Epithelial cell of proximal tubule (primary cell): ENCODE results near the gene DNAI1. TPM values are rescaled to one million over a fixed set of nuclear protein-coding genes. Genes with fewer than 3 reads are reported as not detected.
"Not testable (repeated sequence)": the region's sequence is repeated elsewhere in the genome, so short reads cannot be mapped to it uniquely, and the experiment has no call there.

Source experiments
- DNase-seq: peaks from one replicate; pipeline ENCODE4 v3.0.0-alpha.2; 2011; ENCODE audit warnings: low read depth
- H3K4me3 ChIP-seq: 2 replicates; pipeline ENCODE4 v1.5.1; 2011; ENCODE audit warnings: low read depth, mild to moderate bottlenecking, low read length
- total RNA-seq: library from RNA; depleted of rRNA; stranded (reverse); fragments of >200 nt; gene quantifications from 2 replicates; pipeline ENCODE4 v1.2.3, GENCODE V29; 2015
- TF ChIP-seq, protein P1 (sequence below): conservative IDR thresholded peaks from 2 replicates; pipeline ENCODE4 v1.5.1; 2012; ENCODE audit warnings: low read depth, mild to moderate bottlenecking, low read length

Gene DNAI1
- total RNA-seq, 1 donor from 2014 or later = 0.06 TPM

DNA sequence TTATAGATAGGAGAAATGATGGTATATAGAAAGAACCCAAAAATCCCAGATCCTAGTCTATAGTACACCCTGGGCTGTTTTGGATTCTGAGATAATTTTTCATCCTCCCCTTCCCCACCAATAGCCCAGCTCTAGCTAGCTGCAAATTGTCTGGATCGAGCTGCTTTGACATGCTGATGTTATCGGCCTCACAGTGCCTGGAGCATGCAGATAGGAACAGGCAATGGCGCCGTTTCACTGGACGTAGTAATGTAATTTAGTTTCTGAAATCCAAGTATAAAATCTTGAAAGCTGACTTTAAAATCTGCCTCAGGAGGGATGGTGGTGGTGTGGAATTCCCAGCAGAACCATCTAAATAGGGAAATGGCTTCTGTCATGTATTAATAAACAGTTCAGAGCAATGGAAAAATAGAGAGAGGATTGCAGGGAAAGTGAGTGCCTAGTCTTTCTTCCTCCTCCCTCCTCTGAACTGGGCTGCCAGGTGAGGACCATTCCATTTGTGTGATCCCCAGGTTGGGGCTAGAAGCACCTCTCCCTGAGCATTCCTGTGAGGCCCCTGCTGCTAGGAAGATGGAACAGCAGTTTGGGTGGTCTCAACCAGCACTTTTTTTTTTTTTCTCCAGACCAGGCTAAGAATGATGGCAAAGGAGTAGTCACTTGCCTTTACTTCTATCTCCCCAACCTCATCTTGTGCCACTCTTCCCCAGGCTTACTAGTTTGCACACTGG, 32.1 kb upstream of the DNAI1 start:
- no peak for DNase-seq
- no peak overlapping the region for H3K4me3 ChIP-seq
- TF ChIP-seq, protein P1, sequence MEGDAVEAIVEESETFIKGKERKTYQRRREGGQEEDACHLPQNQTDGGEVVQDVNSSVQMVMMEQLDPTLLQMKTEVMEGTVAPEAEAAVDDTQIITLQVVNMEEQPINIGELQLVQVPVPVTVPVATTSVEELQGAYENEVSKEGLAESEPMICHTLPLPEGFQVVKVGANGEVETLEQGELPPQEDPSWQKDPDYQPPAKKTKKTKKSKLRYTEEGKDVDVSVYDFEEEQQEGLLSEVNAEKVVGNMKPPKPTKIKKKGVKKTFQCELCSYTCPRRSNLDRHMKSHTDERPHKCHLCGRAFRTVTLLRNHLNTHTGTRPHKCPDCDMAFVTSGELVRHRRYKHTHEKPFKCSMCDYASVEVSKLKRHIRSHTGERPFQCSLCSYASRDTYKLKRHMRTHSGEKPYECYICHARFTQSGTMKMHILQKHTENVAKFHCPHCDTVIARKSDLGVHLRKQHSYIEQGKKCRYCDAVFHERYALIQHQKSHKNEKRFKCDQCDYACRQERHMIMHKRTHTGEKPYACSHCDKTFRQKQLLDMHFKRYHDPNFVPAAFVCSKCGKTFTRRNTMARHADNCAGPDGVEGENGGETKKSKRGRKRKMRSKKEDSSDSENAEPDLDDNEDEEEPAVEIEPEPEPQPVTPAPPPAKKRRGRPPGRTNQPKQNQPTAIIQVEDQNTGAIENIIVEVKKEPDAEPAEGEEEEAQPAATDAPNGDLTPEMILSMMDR = no peak

DNA sequence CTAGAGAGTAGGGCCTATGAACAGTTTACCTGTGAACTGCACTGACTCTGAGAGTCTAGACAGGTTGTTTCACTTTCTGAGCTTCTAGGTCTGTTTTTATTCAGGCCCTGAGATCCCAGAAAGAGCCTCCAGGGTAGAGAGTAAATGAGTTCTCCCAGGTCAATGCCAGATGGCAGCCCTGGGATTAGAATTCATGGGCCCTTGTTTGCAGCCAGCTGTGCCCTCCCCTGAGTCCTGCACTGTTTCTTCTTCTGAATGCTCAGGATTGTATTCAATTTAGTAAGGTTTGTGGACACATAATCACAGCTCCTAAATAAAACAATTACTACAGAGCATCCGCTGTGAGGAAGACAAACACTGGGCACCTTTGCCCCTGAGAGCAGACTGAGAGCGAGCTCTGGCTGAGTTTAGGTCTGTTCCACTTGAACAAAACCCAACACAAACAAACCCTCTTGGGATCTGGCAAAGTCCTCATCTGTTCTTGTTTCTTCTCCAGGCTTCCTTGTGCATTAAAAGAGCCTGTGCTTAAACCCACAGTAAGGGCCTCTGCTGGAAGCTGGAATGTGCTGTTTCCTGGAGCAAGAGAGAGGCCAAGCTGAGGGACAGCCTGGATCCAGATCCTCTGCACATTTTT, 30.2 kb upstream of the DNAI1 start:
- H3K4me3 ChIP-seq = no peak overlapping the region
- DNase-seq = no peak
- TF ChIP-seq, protein P1 = no peak

DNA sequence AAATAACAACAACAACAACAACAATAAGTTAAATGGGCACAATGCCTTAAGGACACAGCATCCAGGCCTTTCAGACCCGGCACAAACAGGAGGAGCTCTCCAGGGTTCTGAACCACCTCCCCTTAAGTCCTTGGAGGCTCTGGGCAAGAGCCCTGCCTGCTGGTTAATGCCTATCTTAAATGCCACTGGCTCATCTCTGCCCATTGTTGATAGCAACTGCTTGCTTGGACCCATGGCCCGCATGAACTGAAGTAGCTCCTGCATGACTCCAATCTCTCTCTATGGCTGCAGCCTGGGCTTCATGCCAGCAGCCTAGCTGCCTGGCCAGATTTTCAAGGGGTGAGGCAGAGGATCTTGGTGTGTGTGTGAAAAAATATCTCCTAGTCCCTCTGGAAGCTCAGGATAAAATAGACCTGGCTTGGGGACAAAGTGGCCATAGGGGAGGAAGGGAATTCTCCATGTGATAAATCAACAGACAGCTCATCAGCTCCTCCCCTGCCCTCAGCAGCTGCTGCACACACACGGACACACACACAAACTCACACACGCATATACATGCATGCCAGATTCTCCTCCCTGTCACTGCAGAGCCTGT, 27.7 kb upstream of the DNAI1 start:
- H3K4me3 ChIP-seq = no peak overlapping the region
- TF ChIP-seq, protein P1 = no peak
- peak; percentile 35 for DNase-seq

DNA sequence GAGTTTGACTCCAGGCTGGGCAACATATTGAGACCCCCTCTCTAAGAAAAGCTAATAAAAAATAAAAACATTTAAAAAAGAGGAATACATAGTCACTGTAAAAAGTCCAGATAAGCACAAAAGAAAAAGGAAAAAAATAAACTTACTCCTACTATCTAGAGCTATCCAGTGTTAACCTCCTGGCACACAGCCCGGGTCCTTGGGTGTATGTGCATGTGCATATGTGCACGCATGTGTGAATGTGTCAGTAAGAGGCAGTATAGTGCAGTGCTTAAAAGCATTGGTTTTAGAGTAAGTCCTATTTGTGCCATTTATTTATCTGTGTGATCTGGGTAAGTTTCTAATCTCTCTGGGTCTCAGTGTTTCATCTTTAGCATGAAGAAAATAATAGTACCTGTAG, 26.9 kb upstream of the DNAI1 start:
- DNase-seq = no peak
- TF ChIP-seq, protein P1 = no peak
- H3K4me3 ChIP-seq = no peak overlapping the region

DNA sequence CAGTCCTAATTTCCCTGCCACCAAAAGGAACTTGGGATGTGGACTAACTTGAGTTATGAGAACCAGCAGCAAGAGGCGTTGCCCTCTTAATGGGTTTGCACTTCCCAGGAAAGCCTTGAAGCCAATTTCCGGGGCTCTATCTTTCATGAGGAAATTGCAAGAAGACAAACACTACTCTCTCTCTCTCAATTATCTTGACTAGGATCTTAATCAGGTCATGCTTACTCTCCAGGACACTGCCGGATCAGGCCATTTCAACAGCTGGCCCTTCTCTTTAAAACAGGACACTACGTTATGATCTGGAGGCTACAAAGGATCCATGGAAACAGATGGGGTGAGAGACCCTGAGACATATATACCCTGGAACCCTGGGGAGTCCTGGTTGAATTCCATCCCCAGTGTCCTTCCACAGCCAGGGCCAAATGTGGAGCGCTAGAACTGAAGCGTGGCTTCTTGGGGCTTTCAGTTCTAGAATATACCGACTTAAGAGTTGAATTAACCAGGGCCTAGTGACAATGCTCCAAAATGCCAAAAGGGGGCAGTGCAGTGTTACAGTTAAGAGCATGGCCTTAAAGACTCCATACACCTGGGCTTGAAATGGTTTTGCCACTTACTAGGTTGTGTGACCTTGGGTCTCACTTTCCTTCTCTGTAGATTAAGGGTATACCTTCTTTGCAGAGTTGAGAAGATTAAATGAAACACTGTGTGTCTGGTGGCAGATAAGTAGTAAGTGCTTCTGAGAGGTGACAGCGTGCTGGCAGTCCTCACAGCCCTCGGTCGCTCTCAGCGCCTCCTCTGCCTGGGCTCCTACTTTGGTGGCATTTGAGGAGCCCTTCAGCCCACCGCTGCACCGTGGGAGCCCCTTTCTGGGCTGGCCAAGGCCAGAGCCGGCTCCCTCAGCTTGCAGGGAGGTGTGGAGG, 21.3 kb upstream of the DNAI1 start:
- TF ChIP-seq, protein P1 = peak; percentile 87
- H3K4me3 ChIP-seq = no peak overlapping the region
- DNase-seq = peak; percentile 46

DNA sequence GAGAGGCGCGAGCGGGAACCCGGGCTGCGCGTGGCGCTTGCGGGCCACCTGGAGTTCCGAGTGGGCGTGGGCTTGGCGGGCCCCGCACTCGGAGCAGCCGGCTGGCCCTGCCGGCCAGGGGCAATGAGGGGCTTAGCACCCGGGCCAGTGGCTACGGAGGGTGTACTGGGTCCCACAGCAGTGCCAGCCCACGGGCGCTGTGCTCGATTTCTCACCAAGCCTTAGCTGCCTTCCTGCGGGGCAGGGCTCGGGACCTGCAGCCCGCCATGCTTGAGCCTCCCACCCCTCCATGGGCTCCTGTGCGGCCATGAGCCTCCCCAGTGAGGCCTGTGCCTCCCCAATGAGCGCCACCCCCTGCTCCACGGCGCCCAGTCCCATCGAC, 20.7 kb upstream of the DNAI1 start:
- not testable (repeated sequence) for DNase-seq, H3K4me3 ChIP-seq

GRCh38 chr9:34438465-34438864, 20.1 kb upstream of the DNAI1 start:
- not testable (repeated sequence) for DNase-seq, H3K4me3 ChIP-seq
